ENCODE data around the gene FNDC5. TPM values are rescaled to one million over a fixed set of nuclear protein-coding genes. Genes with fewer than 3 reads are reported as not detected.

The FNDC5 gene
- total RNA-seq, 4 donors from 2014 or later, result 5.5 to 17.0 (median 9.8) TPM

- WGBS, result 46% methylated on average over 2 of the region's 2 CpGs
- no peak for DNase-seq (ENCODE audit: extremely low spot score)
- Histone ChIP-seq H3K9me3 (no peaks in the 10 kb centered on the region), H3K36me3 (peaks cover 27 to 81% (median 52%) of the 10 kb centered on the region in 4 donors), H3K27ac (replicated peaks in 1 of 4) (no peak overlapping the region), H3K4me1 (no peaks in the 10 kb centered on the region), H3K4me3 (no peak overlapping the region), H3K27me3 (no peaks in the 10 kb centered on the region)
- intact Hi-C loops (cut with DNase I), result no loop called here
- TF ChIP-seq, protein P1, sequence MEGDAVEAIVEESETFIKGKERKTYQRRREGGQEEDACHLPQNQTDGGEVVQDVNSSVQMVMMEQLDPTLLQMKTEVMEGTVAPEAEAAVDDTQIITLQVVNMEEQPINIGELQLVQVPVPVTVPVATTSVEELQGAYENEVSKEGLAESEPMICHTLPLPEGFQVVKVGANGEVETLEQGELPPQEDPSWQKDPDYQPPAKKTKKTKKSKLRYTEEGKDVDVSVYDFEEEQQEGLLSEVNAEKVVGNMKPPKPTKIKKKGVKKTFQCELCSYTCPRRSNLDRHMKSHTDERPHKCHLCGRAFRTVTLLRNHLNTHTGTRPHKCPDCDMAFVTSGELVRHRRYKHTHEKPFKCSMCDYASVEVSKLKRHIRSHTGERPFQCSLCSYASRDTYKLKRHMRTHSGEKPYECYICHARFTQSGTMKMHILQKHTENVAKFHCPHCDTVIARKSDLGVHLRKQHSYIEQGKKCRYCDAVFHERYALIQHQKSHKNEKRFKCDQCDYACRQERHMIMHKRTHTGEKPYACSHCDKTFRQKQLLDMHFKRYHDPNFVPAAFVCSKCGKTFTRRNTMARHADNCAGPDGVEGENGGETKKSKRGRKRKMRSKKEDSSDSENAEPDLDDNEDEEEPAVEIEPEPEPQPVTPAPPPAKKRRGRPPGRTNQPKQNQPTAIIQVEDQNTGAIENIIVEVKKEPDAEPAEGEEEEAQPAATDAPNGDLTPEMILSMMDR (IDR thresholded peaks at IDR 0.05), result no peak
- TF ChIP-seq POLR2A (IDR thresholded peaks at IDR 0.05; ENCODE audit: low read depth) (no peak), POLR2AphosphoS5 (IDR thresholded peaks at IDR 0.05) (no peak), EP300 (IDR thresholded peaks at IDR 0.05) (no peak)
Measured at GRCh38 chr1:32848354-32849063, 22.2 kb downstream of the FNDC5 start.

DNA sequence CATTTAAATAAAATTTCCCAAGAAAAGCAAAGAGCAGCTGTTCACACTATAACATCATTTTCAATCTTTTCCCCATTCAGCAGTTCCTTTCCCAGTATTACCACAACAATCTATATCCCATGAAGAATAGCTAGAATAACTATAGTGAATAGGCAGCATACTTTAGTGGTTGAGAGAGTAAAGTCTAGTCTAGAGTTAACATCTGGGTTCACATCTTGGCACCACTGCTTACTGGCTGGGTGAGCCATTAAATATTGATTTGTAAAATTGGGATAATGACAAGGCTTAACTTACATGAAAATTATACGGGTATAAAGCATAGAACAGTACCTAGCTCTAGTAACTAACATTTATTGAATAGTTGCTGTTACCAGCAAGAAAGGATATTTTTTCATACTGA is 38.8 kb downstream of the FNDC5 start:
- peaks cover 38 to 99% (median 83%) of the 10 kb centered on the region in 4 donors for H3K36me3 ChIP-seq
- no peaks in the 10 kb centered on the region for H3K4me1 ChIP-seq
- no peaks in the 10 kb centered on the region for H3K27me3 ChIP-seq
- intact Hi-C loops (cut with DNase I), result no loop called here
- 82% methylated on average over 1 of the region's 1 CpG for WGBS
- TF ChIP-seq POLR2A (IDR thresholded peaks at IDR 0.05; ENCODE audit: low read depth), result no peak
- TF ChIP-seq, protein P1 (IDR thresholded peaks at IDR 0.05), result no peak
- no peak for TF ChIP-seq POLR2AphosphoS5 (IDR thresholded peaks at IDR 0.05)
- no peak for TF ChIP-seq EP300 (IDR thresholded peaks at IDR 0.05)
- H3K9me3 ChIP-seq, result no peaks in the 10 kb centered on the region
- no peak overlapping the region for H3K4me3 ChIP-seq
- no peak for DNase-seq (ENCODE audit: extremely low spot score)
- no peak overlapping the region for H3K27ac ChIP-seq (replicated peaks in 1 of 4)

DNA sequence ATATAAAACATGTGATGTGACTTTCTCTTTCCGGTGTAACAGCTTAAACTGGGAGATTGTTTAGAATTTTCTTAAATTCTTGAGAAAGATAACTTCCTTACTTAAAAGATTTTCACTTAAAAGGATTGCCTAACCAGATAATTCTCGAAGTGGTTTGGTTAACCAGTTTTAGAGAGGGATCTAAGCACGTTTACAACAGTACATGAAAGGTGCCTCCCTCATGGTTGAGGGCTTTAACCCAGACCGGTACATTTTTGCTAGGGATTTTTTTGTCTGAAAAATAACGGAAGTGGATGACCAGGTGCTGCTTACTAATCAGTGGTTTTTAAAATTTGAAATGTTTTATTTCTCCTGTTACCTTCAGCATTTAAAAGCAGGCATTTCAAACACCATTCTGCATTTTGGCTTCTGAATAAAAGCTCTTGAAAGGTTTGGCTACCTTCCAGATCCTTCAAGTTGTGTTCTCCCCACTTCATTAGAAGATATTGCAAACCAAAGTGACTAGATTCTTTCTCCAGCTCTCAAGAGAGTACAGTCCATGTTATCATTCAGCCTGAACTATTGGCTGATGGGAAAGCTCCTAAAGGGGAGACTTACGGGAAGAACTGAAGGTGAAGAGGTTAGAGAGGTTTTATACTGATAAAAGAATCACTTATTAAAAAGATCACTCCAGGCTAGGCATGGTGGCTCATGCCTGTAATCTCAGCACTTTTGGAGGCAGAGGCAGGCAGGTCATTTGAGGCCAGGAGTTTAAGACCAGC is 40.4 kb downstream of the FNDC5 start:
- Histone ChIP-seq H3K27me3 (no peaks in the 10 kb centered on the region), H3K4me3 (no peak overlapping the region), H3K4me1 (no peaks in the 10 kb centered on the region), H3K36me3 (peaks cover 38 to 100% (median 91%) of the 10 kb centered on the region in 4 donors), H3K9me3 (no peaks in the 10 kb centered on the region), H3K27ac (replicated peaks in 1 of 4) (no peak overlapping the region)
- 92% methylated on average over 6 of the region's 6 CpGs for WGBS
- TF ChIP-seq EP300 (IDR thresholded peaks at IDR 0.05) (no peak), POLR2AphosphoS5 (IDR thresholded peaks at IDR 0.05) (no peak), POLR2A (IDR thresholded peaks at IDR 0.05; ENCODE audit: low read depth) (no peak)
- TF ChIP-seq, protein P1 (IDR thresholded peaks at IDR 0.05), result no peak
- intact Hi-C loops (cut with DNase I), result no loop called here
- no peak for DNase-seq (ENCODE audit: extremely low spot score)

GRCh38 chr1:32828341-32828740 is 42.4 kb downstream of the FNDC5 start:
- no peaks in the 10 kb centered on the region for H3K4me1 ChIP-seq
- TF ChIP-seq, protein P1 (IDR thresholded peaks at IDR 0.05), result peak in 1 of 3 experiments; percentile 11
- no peak for TF ChIP-seq EP300 (IDR thresholded peaks at IDR 0.05)
- H3K4me3 ChIP-seq, result no peak overlapping the region
- DNase-seq (ENCODE audit: extremely low spot score), result no peak
- H3K9me3 ChIP-seq, result no peaks in the 10 kb centered on the region
- no peaks in the 10 kb centered on the region for H3K27me3 ChIP-seq
- no peak overlapping the region for H3K27ac ChIP-seq (replicated peaks in 1 of 4)
- 91% methylated on average over 7 of the region's 7 CpGs for WGBS
- H3K36me3 ChIP-seq, result peaks cover 33 to 82% (median 79%) of the 10 kb centered on the region in 4 donors
- intact Hi-C loops (cut with DNase I), result no loop called here

All from esophagus muscularis mucosa (tissue), 4 donors.